ENCODE data around the gene DTX3. TPM values are rescaled to one million over a fixed set of nuclear protein-coding genes. Genes with fewer than 3 reads are reported as not detected.

Gene DTX3
- polyA plus RNA-seq, 3 donors, result 0.08 to 1.3 TPM; not detected in 1

GRCh38 chr12:57603815-57604453 lies 690 bp upstream of the DTX3 start:
- Histone ChIP-seq H3K36me3 (replicated peaks in 1 of 2; ENCODE audit: control insufficient read depth in 1 of 2, insufficient read depth in 2 of 2, low read length in 2 of 2) (peaks cover 32 to 36% of the 10 kb centered on the region in 2 donors), H3K4me3 (replicated peaks in 1 of 3; ENCODE audit: low read depth in 2 of 3, low read length in 3 of 3) (peak overlapping the region in 2 of 3 experiments; percentile 25 to 71), H3K4me1 (ENCODE audit: control insufficient read depth in 1 of 2, insufficient read depth in 2 of 2, low read length in 2 of 2) (peaks cover 9 to 13% of the 10 kb centered on the region in 2 donors), H3K79me2 (ENCODE audit: insufficient read depth, low read length) (no peaks in the 10 kb centered on the region), H3K27me3 (ENCODE audit: control insufficient read depth in 2 of 2, insufficient read depth in 2 of 2, low read length in 2 of 2) (peaks cover 10 to 38% of the 10 kb centered on the region in 2 donors), H3K4me2 (replicated peaks; ENCODE audit: extremely low read depth, low read length, poor library complexity, severe bottlenecking) (peak overlapping the region; percentile 77), H3K27ac (ENCODE audit: low read depth in 1 of 2, low read length in 2 of 2) (no peak overlapping the region), H4K20me1 (ENCODE audit: insufficient read depth, low read length) (no peaks in the 10 kb centered on the region), H3K9ac (ENCODE audit: insufficient read depth, low read length, poor library complexity, severe bottlenecking) (peak overlapping the region; percentile 36), H3K9me3 (replicated peaks in 1 of 2; ENCODE audit: control insufficient read depth in 1 of 2, insufficient read depth in 1 of 2, low read length in 2 of 2) (no peaks in the 10 kb centered on the region), H2AFZ (ENCODE audit: insufficient read depth, low read depth, low read length, poor library complexity, severe bottlenecking) (peak overlapping the region; percentile 75)
- Mint-ChIP-seq H3K36me3 (peaks cover 41 to 42% of the 10 kb centered on the region in 2 donors), H3K27me3 (ENCODE audit: low read depth in 3 of 3) (peaks cover 36 to 42% (median 36%) of the 10 kb centered on the region in 3 donors), H3K4me3 (peak overlapping the region; percentile 74 to 83), H3K27ac (no peak overlapping the region), H3K9me3 (peaks cover 0 to 15% (median 2%) of the 10 kb centered on the region in 7 donors), H3K4me1 (peaks cover 18% of the 10 kb centered on the region)
- WGBS (ENCODE audit: insufficient coverage), result no CpG with 5 or more reads among the region's 6 CpGs
- intact Hi-C loops (cut with micrococcal nuclease), result no loop called here
- no peak for DNase-seq
- TF ChIP-seq CTCF (IDR thresholded peaks at IDR 0.05), result no peak

- H3K27ac ChIP-seq (ENCODE audit: low read depth in 1 of 2, low read length in 2 of 2), result no peak overlapping the region
These were observed 577 bp downstream of the DTX3 start for GRCh38 chr12:57604992-57605810.

More at GRCh38 chr12:57604992-57605810, 577 bp downstream of the DTX3 start:
- Histone ChIP-seq H3K4me2 (replicated peaks; ENCODE audit: extremely low read depth, low read length, poor library complexity, severe bottlenecking) (peak overlapping the region; percentile 77), H3K9me3 (replicated peaks in 1 of 2; ENCODE audit: control insufficient read depth in 1 of 2, insufficient read depth in 1 of 2, low read length in 2 of 2) (no peaks in the 10 kb centered on the region), H3K36me3 (replicated peaks in 1 of 2; ENCODE audit: control insufficient read depth in 1 of 2, insufficient read depth in 2 of 2, low read length in 2 of 2) (peaks cover 21 to 23% of the 10 kb centered on the region in 2 donors), H2AFZ (ENCODE audit: insufficient read depth, low read depth, low read length, poor library complexity, severe bottlenecking) (peak overlapping the region; percentile 75), H3K79me2 (ENCODE audit: insufficient read depth, low read length) (no peaks in the 10 kb centered on the region), H3K4me3 (replicated peaks in 1 of 3; ENCODE audit: low read depth in 2 of 3, low read length in 3 of 3) (peak overlapping the region; percentile 25 to 71 (median 26)), H3K9ac (ENCODE audit: insufficient read depth, low read length, poor library complexity, severe bottlenecking) (peak overlapping the region; percentile 36), H4K20me1 (ENCODE audit: insufficient read depth, low read length) (no peaks in the 10 kb centered on the region), H3K4me1 (ENCODE audit: control insufficient read depth in 1 of 2, insufficient read depth in 2 of 2, low read length in 2 of 2) (peaks cover 9 to 13% of the 10 kb centered on the region in 2 donors), H3K27me3 (ENCODE audit: control insufficient read depth in 2 of 2, insufficient read depth in 2 of 2, low read length in 2 of 2) (peaks cover 15 to 50% of the 10 kb centered on the region in 2 donors)
- TF ChIP-seq CTCF (IDR thresholded peaks at IDR 0.05), result no peak
- peaks cover 0 to 18% (median 2%) of the 10 kb centered on the region in 7 donors for H3K9me3 Mint-ChIP-seq
- WGBS (ENCODE audit: insufficient coverage), result 12% methylated on average over 16 of the region's 25 CpGs
- no peak overlapping the region for H3K27ac Mint-ChIP-seq
- H3K4me1 Mint-ChIP-seq, result peaks cover 18% of the 10 kb centered on the region
- intact Hi-C loops (cut with micrococcal nuclease), result no loop called here
- DNase-seq, result no peak
- H3K27me3 Mint-ChIP-seq (ENCODE audit: low read depth in 3 of 3), result peaks cover 48 to 54% (median 48%) of the 10 kb centered on the region in 3 donors
- peak overlapping the region; percentile 74 to 85 for H3K4me3 Mint-ChIP-seq
- H3K36me3 Mint-ChIP-seq, result peaks cover 29% of the 10 kb centered on the region in 2 donors
